ENCODE results near the gene BHLHE40. TPM values are rescaled to one million over a fixed set of nuclear protein-coding genes. Genes with fewer than 3 reads are reported as not detected.

The BHLHE40 gene
- total and polyA plus RNA-seq, 2 of the 13 experiments (the other 11 are each of a cell fraction or from before 2014, with no cell fraction given): 1.8 to 51.0 TPM

DNA sequence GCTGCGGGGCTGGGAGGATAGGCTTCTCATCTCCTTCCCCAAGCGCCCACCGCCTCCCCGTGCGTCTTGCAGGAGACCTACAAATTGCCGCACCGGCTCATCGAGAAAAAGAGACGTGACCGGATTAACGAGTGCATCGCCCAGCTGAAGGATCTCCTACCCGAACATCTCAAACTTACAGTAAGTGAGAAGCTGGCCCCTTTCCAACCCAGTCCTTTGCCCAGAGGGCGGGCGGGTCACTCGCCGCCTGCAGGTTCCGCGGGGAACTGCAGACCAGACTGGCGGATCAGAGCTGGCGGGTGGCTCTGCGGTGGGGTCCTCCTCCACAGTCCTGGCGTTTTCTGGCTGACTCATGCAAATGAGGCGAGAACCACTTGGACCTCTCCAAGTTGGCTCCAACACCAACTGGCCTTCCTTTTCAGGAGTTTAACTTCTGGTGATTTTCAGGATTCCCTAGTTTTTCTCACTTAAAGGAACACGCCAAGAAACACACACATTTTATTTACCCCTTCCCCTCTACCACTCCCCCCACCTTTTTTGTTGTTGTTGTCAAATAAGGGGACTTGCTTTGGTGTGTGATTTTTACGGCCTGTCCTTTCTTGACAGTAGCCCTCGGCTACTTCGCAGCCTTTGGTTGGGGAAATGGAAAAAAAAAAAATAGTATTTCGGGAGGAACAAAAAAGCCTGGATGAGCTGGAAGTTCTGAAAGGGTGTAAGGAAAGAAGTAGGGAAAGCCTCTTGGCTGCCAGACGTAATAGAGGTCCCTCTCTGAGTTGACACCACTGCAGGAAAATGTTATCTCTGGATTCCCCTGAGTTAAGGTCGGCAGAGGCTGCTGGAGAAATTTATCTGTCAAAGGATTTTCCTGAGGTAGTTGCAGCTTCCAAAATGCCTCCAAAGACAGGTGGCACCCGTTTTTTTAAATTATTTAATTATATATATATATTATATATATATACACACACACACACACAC, 1.3 kb downstream of the BHLHE40 start (continued):
- TF ChIP-seq, protein P1, sequence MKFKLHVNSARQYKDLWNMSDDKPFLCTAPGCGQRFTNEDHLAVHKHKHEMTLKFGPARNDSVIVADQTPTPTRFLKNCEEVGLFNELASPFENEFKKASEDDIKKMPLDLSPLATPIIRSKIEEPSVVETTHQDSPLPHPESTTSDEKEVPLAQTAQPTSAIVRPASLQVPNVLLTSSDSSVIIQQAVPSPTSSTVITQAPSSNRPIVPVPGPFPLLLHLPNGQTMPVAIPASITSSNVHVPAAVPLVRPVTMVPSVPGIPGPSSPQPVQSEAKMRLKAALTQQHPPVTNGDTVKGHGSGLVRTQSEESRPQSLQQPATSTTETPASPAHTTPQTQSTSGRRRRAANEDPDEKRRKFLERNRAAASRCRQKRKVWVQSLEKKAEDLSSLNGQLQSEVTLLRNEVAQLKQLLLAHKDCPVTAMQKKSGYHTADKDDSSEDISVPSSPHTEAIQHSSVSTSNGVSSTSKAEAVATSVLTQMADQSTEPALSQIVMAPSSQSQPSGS (CRISPR knock-in tag; IDR thresholded peaks at IDR 0.05): no peak
- no peak for TF ChIP-seq HCFC1 (IDR thresholded peaks at IDR 0.05; ENCODE audit: low read depth, low read length)
- peak; percentile 22; the same call in 1 of the 2 replicates for TF ChIP-seq ZKSCAN1 (IDR thresholded peaks at IDR 0.05; ENCODE audit: low read length)
- TF ChIP-seq, protein P2, sequence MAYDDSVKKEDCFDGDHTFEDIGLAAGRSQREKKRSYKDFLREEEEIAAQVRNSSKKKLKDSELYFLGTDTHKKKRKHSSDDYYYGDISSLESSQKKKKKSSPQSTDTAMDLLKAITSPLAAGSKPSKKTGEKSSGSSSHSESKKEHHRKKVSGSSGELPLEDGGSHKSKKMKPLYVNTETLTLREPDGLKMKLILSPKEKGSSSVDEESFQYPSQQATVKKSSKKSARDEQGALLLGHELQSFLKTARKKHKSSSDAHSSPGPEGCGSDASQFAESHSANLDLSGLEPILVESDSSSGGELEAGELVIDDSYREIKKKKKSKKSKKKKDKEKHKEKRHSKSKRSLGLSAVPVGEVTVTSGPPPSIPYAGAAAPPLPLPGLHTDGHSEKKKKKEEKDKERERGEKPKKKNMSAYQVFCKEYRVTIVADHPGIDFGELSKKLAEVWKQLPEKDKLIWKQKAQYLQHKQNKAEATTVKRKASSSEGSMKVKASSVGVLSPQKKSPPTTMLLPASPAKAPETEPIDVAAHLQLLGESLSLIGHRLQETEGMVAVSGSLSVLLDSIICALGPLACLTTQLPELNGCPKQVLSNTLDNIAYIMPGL (CRISPR knock-in tag; IDR thresholded peaks at IDR 0.05; ENCODE audit: borderline replicate concordance in 1 of 2, low read depth in 1 of 2): peak; percentile 97
- TF ChIP-seq CCAR2 (optimal IDR thresholded peaks at IDR 0.05; ENCODE audit: low read depth, low read length): peak; percentile 52
- TF ChIP-seq, protein P3, sequence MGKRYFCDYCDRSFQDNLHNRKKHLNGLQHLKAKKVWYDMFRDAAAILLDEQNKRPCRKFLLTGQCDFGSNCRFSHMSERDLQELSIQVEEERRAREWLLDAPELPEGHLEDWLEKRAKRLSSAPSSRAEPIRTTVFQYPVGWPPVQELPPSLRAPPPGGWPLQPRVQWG (CRISPR knock-in tag; IDR thresholded peaks at IDR 0.05; ENCODE audit: borderline replicate concordance, low read depth): no peak
- TF ChIP-seq, protein P4, sequence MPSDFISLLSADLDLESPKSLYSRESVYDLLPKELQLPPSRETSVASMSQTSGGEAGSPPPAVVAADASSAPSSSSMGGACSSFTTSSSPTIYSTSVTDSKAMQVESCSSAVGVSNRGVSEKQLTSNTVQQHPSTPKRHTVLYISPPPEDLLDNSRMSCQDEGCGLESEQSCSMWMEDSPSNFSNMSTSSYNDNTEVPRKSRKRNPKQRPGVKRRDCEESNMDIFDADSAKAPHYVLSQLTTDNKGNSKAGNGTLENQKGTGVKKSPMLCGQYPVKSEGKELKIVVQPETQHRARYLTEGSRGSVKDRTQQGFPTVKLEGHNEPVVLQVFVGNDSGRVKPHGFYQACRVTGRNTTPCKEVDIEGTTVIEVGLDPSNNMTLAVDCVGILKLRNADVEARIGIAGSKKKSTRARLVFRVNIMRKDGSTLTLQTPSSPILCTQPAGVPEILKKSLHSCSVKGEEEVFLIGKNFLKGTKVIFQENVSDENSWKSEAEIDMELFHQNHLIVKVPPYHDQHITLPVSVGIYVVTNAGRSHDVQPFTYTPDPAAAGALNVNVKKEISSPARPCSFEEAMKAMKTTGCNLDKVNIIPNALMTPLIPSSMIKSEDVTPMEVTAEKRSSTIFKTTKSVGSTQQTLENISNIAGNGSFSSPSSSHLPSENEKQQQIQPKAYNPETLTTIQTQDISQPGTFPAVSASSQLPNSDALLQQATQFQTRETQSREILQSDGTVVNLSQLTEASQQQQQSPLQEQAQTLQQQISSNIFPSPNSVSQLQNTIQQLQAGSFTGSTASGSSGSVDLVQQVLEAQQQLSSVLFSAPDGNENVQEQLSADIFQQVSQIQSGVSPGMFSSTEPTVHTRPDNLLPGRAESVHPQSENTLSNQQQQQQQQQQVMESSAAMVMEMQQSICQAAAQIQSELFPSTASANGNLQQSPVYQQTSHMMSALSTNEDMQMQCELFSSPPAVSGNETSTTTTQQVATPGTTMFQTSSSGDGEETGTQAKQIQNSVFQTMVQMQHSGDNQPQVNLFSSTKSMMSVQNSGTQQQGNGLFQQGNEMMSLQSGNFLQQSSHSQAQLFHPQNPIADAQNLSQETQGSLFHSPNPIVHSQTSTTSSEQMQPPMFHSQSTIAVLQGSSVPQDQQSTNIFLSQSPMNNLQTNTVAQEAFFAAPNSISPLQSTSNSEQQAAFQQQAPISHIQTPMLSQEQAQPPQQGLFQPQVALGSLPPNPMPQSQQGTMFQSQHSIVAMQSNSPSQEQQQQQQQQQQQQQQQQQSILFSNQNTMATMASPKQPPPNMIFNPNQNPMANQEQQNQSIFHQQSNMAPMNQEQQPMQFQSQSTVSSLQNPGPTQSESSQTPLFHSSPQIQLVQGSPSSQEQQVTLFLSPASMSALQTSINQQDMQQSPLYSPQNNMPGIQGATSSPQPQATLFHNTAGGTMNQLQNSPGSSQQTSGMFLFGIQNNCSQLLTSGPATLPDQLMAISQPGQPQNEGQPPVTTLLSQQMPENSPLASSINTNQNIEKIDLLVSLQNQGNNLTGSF (CRISPR knock-in tag; IDR thresholded peaks at IDR 0.05): no peak
- TF ChIP-seq SKI (IDR thresholded peaks at IDR 0.05; ENCODE audit: partially characterized antibody): peak; percentile 83
- TF ChIP-seq RAD21 (CRISPR knock-in tag; IDR thresholded peaks at IDR 0.05): peak; percentile 80
- TF ChIP-seq ZNF207 (IDR thresholded peaks at IDR 0.05; ENCODE audit: borderline replicate concordance): no peak
- TF ChIP-seq ZNF878 (CRISPR knock-in tag; IDR thresholded peaks at IDR 0.05): peak; percentile 83; the same call in 1 of the 2 replicates
- no peak; the same call in 1 of the 2 replicates for TF ChIP-seq CREM (IDR thresholded peaks at IDR 0.05)
- TF ChIP-seq CREM (CRISPR knock-in tag; IDR thresholded peaks at IDR 0.05): no peak
- TF ChIP-seq ZNF775 (CRISPR knock-in tag; IDR thresholded peaks at IDR 0.05; ENCODE audit: borderline replicate concordance): no peak
- no peak for TF ChIP-seq ZNF432 (CRISPR knock-in tag; IDR thresholded peaks at IDR 0.05; ENCODE audit: borderline replicate concordance)
- TF ChIP-seq KDM4B (CRISPR knock-in tag; IDR thresholded peaks at IDR 0.05): no peak
- no peak for TF ChIP-seq IKZF1 (IDR thresholded peaks at IDR 0.05)
- no peak for TF ChIP-seq NBN (conservative IDR thresholded peaks at IDR 0.05)
- TF ChIP-seq ZSCAN30 (CRISPR knock-in tag; IDR thresholded peaks at IDR 0.05): no peak
- no peak for TF ChIP-seq CAMTA2 (CRISPR knock-in tag; IDR thresholded peaks at IDR 0.05; ENCODE audit: borderline replicate concordance)
- TF ChIP-seq ZMYM4 (CRISPR knock-in tag; IDR thresholded peaks at IDR 0.05): peak; percentile 72; the same call in 1 of the 2 replicates
- peak; percentile 45 for TF ChIP-seq MAFF (IDR thresholded peaks at IDR 0.05; ENCODE audit: low read depth, low read length)
